H1 (cell line): Measurements from ENCODE around the gene LSM11.

Experiments
- CBX5 ChIP-seq: fragments of 300-800, 300-1000 bp; sonication (generic); IDR thresholded peaks from 2 replicates; pipeline ENCODE4 v1.7.1; 2016; ENCODE audit warnings: antibody characterized with exemption, low read length, low read depth
- CEBPB ChIP-seq: IDR thresholded peaks from 2 replicates; pipeline ENCODE4 v1.6.1; 2012; ENCODE audit warnings: low read depth, low read length
- CHD2 ChIP-seq: IDR thresholded peaks from 2 replicates; pipeline ENCODE4 v1.6.1; 2012; ENCODE audit warnings: low read length, improper control_type of control experiment
- E2F6 ChIP-seq: IDR thresholded peaks from 2 replicates; pipeline ENCODE4 v1.6.1; 2012; ENCODE audit warnings: inconsistent platforms
- EGR1 ChIP-seq: IDR thresholded peaks from 2 replicates; pipeline ENCODE4 v1.6.1; 2011; ENCODE audit warnings: low read depth, low read length, borderline replicate concordance
- EZH2 ChIP-seq: fragments of 200-600 bp; sonication (generic); IDR thresholded peaks from 2 replicates; pipeline ENCODE4 v1.7.1; 2012; ENCODE audit warnings: low read depth, mild to moderate bottlenecking, moderate library complexity, low read length, inconsistent platforms; ENCODE audit not compliant: severe bottlenecking
- KDM1A ChIP-seq: fragments of 200-600, 300-600 bp; sonication (generic); IDR thresholded peaks from 2 replicates; pipeline ENCODE4 v1.7.1; 2016; ENCODE audit warnings: mild to moderate bottlenecking, low read length, borderline replicate concordance
- POLR2A ChIP-seq, 2 experiments: IDR thresholded peaks; 1 replicate in 1 of 2; 2 replicates in 1 of 2; pipeline ENCODE4 v1.6.1; 2011; ENCODE audit warnings: low read depth in 2 of 2, low read length in 2 of 2, mild to moderate bottlenecking in 2 of 2; ENCODE audit errors: control extremely low read depth in 1 of 2
- RAD21 ChIP-seq, 2 experiments: IDR thresholded peaks in 1 of 2; conservative IDR thresholded peaks in 1 of 2; 2 replicates each; pipeline ENCODE4 v1.6.1; 2011; ENCODE audit warnings: low read depth in 2 of 2, low read length in 2 of 2, improper control_type of control experiment in 1 of 2, inconsistent platforms in 1 of 2, mild to moderate bottlenecking in 1 of 2, moderate library complexity in 1 of 2
- SIN3A ChIP-seq, 2 experiments: IDR thresholded peaks in 1 of 2; conservative IDR thresholded peaks in 1 of 2; 2 replicates each; pipeline ENCODE4 v1.6.1; 2011 to 2012; ENCODE audit warnings: low read length in 2 of 2, improper control_type of control experiment in 1 of 2, low read depth in 1 of 2, mild to moderate bottlenecking in 1 of 2
- SUZ12 ChIP-seq: fragments of 200-600 bp; sonication (generic); IDR thresholded peaks from 2 replicates; pipeline ENCODE4 v1.6.1; 2012; ENCODE audit warnings: mild to moderate bottlenecking, inconsistent platforms, low read length, moderate library complexity, mixed read lengths
- TF ChIP-seq, protein P1 (sequence below), 3 experiments: IDR thresholded peaks; 1 replicate in 2 of 3; 2 replicates in 1 of 3; pipeline versions ENCODE4 v1.5.1 to v1.6.1; 2011; ENCODE audit warnings: low read length in 3 of 3, mild to moderate bottlenecking in 3 of 3, inconsistent platforms in 2 of 3, low read depth in 1 of 3, moderate library complexity in 1 of 3; ENCODE audit not compliant: insufficient read depth in 1 of 3; ENCODE audit errors: control extremely low read depth in 1 of 3

GRCh38 chr5:157779221-157779620 is 35.7 kb downstream of the LSM11 start:
- TF ChIP-seq, protein P1, sequence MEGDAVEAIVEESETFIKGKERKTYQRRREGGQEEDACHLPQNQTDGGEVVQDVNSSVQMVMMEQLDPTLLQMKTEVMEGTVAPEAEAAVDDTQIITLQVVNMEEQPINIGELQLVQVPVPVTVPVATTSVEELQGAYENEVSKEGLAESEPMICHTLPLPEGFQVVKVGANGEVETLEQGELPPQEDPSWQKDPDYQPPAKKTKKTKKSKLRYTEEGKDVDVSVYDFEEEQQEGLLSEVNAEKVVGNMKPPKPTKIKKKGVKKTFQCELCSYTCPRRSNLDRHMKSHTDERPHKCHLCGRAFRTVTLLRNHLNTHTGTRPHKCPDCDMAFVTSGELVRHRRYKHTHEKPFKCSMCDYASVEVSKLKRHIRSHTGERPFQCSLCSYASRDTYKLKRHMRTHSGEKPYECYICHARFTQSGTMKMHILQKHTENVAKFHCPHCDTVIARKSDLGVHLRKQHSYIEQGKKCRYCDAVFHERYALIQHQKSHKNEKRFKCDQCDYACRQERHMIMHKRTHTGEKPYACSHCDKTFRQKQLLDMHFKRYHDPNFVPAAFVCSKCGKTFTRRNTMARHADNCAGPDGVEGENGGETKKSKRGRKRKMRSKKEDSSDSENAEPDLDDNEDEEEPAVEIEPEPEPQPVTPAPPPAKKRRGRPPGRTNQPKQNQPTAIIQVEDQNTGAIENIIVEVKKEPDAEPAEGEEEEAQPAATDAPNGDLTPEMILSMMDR (IDR thresholded peaks at IDR 0.05; ENCODE audit: control extremely low read depth in 1 of 3, insufficient read depth in 1 of 3, low read depth in 1 of 3, low read length in 3 of 3): no peak
- TF ChIP-seq E2F6: no peak
- no peak for TF ChIP-seq KDM1A
- no peak for TF ChIP-seq POLR2A (IDR thresholded peaks at IDR 0.05; ENCODE audit: control extremely low read depth in 1 of 2, low read depth in 2 of 2, low read length in 2 of 2)
- no peak for TF ChIP-seq EZH2
- no peak for TF ChIP-seq SIN3A (conservative IDR thresholded peaks at IDR 0.05 in 1 of 2, IDR thresholded peaks at IDR 0.05 in 1 of 2; ENCODE audit: low read depth in 1 of 2, low read length in 2 of 2)
- no peak for TF ChIP-seq SUZ12
- TF ChIP-seq EGR1: no peak
- TF ChIP-seq CBX5: no peak
- no peak for TF ChIP-seq RAD21 (IDR thresholded peaks at IDR 0.05 in 1 of 2, conservative IDR thresholded peaks at IDR 0.05 in 1 of 2; ENCODE audit: low read depth in 2 of 2, low read length in 2 of 2)
- no peak for TF ChIP-seq CEBPB
- TF ChIP-seq CHD2: no peak
